ENCODE results near the gene UBALD2. TPM values are rescaled to one million over a fixed set of nuclear protein-coding genes. Genes with fewer than 3 reads are reported as not detected.
"Not testable (repeated sequence)": the region's sequence is repeated elsewhere in the genome, so short reads cannot be mapped to it uniquely, and the experiment has no call there.

UBALD2 gene
- total RNA-seq, 4 donors from 2014 or later = 14.0 to 74.1 (median 50.4) TPM

DNA sequence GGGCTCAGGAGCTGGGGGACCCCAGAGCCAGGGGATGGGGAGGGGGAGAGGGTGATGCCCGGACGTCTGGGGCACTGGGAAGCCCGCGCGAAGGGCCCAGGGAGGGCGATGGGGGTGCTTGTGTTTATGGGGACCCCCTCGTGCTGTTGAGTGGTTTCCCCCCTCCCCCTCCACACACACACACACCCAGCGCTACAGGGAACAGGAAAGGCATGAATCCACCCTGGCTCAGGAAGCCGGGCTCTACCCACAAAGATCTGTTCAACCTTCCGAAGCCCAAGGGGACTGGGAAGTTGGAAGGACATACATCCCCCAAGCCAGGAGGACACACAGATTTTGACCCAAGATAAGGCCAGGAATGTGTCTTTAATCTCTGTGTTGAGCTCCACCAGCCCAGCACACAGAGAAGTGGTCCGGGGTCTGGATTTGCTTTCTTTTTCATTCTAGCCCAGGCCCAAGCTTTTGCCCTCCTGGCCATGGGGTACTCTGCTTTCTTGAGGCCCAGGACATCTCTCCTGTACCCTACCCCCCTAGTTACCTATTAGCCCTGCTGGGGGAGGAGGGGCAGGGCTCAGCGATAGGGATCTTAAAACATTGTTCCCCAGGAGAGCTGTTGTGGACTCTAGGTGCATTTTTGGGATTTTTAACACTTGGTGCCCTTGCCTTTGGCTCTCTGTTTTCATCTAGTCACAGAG lies 1.2 kb downstream of the UBALD2 start:
- peak in 1 of 3 donors; percentile 55 for DNase-seq
- peak overlapping the region; percentile 92 to 98 (median 95) for H3K27ac ChIP-seq
- no peaks in the 10 kb centered on the region for H3K9me3 ChIP-seq
- H3K4me1 ChIP-seq = peaks cover 10 to 69% (median 54%) of the 10 kb centered on the region in 4 donors
- no peak for TF ChIP-seq POLR2A (IDR thresholded peaks at IDR 0.05)
- TF ChIP-seq, protein P1, sequence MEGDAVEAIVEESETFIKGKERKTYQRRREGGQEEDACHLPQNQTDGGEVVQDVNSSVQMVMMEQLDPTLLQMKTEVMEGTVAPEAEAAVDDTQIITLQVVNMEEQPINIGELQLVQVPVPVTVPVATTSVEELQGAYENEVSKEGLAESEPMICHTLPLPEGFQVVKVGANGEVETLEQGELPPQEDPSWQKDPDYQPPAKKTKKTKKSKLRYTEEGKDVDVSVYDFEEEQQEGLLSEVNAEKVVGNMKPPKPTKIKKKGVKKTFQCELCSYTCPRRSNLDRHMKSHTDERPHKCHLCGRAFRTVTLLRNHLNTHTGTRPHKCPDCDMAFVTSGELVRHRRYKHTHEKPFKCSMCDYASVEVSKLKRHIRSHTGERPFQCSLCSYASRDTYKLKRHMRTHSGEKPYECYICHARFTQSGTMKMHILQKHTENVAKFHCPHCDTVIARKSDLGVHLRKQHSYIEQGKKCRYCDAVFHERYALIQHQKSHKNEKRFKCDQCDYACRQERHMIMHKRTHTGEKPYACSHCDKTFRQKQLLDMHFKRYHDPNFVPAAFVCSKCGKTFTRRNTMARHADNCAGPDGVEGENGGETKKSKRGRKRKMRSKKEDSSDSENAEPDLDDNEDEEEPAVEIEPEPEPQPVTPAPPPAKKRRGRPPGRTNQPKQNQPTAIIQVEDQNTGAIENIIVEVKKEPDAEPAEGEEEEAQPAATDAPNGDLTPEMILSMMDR (IDR thresholded peaks at IDR 0.05) = no peak
- H3K4me3 ChIP-seq = peak overlapping the region; percentile 80 to 99 (median 92)
- H3K27me3 ChIP-seq = no peaks in the 10 kb centered on the region
- peaks cover 0 to 21% (median 0%) of the 10 kb centered on the region in 3 donors for H3K36me3 ChIP-seq

DNA sequence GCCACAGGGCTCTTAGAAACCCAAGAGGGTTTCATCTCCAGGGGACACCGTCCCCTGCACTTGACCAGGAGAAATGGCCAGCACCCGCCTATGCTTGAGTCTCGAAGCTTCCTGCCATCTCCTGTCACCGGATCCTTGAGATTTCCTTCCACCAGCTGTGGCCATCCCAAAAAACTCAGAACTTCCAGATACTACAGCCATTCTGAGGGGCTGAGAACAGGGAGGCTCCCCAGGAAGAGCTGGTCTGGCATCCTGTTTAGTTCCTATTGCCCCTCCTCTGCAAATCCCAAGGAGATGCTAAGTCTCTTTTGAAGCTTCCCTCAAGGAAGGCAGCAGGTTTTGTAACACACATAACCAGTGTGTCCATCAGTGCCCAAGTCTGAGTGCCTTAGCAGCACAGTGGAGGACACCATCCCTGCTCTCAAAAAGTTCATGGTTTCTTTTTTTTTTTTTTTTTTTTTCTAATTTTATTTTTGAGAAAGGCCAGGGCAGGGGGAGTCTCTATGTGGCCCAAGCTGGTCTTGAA lies 2.0 kb downstream of the UBALD2 start:
- no peaks in the 10 kb centered on the region for H3K27me3 ChIP-seq
- H3K4me3 ChIP-seq = peak overlapping the region; percentile 80 to 99 (median 92)
- peaks cover 0 to 21% (median 0%) of the 10 kb centered on the region in 3 donors for H3K36me3 ChIP-seq
- H3K4me1 ChIP-seq = peaks cover 15 to 69% (median 59%) of the 10 kb centered on the region in 4 donors
- TF ChIP-seq POLR2A (IDR thresholded peaks at IDR 0.05) = no peak
- peak overlapping the region; percentile 92 to 98 (median 95) for H3K27ac ChIP-seq
- no peaks in the 10 kb centered on the region for H3K9me3 ChIP-seq
- no peak for DNase-seq

DNA sequence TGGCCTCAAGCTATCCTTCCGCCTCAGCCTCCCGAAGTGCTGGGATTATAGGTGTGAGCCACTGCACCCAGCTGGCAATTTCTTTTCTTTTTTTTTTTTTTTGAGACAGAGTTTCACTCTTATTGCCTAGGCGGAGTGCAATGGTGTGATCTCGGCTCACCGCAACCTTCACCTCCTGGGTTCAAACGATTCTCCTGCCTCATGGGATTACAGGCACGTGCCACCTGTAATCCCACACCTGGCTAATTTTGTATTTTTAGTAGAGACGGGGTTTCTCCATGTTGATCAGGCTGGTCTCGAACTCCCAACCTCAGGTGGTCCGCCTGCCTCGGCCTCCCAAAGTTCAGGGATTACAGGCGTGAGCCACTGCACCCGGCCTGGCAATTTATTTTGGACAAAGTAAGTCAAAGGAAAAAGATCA lies 2.4 kb downstream of the UBALD2 start:
- not testable (repeated sequence) for DNase-seq, H3K9me3 ChIP-seq, H3K27me3 ChIP-seq
- H3K36me3 ChIP-seq = peaks cover 0 to 21% (median 0%) of the 10 kb centered on the region in 3 donors
- peak overlapping the region in 3 of 4 donors; percentile 36 to 99 (median 87) for H3K4me3 ChIP-seq
- H3K4me1 ChIP-seq = peaks cover 15 to 70% (median 61%) of the 10 kb centered on the region in 4 donors
- H3K27ac ChIP-seq = peak overlapping the region; percentile 67 to 98 (median 84)

DNA sequence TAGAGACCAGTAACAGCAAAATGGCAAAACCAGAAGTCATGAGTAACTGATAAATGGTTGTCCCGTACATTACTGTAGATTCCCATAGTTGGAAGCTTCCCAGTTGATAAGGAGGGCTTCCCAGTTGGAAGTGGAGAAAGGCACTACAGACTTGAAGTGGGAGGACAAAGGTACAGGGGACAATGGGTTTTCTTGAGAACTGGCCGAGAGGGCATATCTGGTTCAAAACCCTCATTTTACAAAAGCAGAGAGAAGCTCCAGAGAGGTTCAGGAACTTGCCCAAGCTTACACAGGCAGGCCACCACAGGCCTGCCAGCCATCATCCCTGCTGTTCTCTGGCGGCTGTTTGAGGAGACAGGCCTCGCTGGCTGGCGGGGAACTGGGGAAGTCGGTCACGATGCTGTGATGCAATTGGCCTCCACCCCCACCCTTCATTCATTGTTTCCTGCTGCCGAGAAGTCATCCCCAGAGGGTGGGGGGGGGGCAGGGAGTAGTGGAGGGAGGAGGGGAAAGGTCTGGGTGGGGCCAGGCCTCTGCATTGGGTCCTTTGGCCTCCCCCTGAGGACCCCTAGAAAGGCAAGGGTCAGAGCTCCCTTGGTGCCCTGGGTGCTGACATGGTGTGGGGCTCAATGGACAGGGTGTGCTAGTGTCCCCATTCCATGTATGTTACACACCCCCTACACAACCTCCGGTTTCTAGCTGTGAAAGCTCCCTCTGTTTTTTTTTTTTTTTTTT lies 3.0 kb downstream of the UBALD2 start:
- Histone ChIP-seq H3K27ac (peak overlapping the region; percentile 67 to 98 (median 84)), H3K9me3 (no peaks in the 10 kb centered on the region), H3K27me3 (no peaks in the 10 kb centered on the region), H3K4me3 (peak overlapping the region in 3 of 4 donors; percentile 23 to 87 (median 36)), H3K36me3 (peaks cover 0 to 21% (median 0%) of the 10 kb centered on the region in 3 donors), H3K4me1 (peaks cover 15 to 71% (median 65%) of the 10 kb centered on the region in 4 donors)
- TF ChIP-seq, protein P1 (IDR thresholded peaks at IDR 0.05) = no peak
- TF ChIP-seq POLR2A (IDR thresholded peaks at IDR 0.05) = peak in 1 of 2 donors; percentile 76
- peak; percentile 76 to 93 (median 90) for DNase-seq

DNA sequence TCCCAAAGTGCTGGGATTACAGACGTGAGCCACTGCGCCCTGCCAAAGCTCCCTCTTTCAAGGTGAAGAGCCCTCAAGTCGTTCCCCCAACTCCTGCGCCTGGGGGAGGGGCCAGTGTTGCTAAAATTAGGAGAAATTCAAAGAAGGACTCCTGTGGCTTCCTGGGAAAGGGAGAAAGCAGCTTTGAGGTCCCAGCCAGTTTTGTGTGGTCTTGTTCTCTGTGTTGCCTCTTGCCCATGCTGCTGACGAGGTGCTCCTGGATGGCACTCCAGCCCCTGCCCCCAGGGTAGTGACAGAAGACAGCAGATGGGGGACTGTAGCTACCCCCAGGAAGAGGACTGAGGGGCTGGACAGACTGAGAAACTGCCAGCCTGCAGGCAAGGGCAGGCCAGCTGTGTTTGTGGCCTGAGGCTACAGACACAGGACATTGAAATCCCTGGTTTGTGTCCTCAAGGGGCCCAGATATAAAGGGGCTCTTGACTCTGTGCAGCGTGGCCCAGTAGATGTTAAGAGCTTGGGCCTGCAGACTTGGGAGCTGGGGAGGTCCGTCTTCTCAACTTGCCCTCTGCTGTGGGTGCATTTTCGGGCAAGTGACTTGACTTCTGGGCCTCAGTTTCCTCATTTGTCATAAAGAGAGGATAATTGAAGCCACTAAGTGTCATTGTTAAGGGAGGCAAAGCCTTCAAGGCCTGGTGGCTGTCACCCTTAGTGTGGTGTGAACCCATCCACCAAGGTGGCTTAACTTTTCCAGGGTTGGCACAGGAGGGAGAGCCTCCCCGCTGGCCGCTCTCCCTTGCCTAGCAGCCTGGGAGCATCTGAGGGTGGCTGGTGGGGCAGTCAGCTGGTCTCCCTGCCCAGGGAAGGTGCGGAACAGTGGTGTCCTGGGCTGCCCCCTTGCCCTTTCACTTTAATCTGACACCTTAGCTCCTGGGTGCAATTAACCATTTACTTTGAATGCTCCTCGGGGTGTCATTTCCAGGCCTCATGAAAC lies 4.1 kb downstream of the UBALD2 start:
- DNase-seq = no peak
- H3K27me3 ChIP-seq = no peaks in the 10 kb centered on the region
- TF ChIP-seq, protein P1 (IDR thresholded peaks at IDR 0.05) = no peak
- peak overlapping the region in 1 of 4 donors; percentile 87 for H3K4me3 ChIP-seq
- H3K4me1 ChIP-seq = peaks cover 10 to 66% (median 63%) of the 10 kb centered on the region in 4 donors
- peak overlapping the region; percentile 63 to 98 (median 80) for H3K27ac ChIP-seq
- peaks cover 0 to 21% (median 0%) of the 10 kb centered on the region in 3 donors for H3K36me3 ChIP-seq
- no peaks in the 10 kb centered on the region for H3K9me3 ChIP-seq

All from Peyer's patch (tissue), 4 donors.